Endothelial cell of umbilical vein (primary cell): ENCODE measurements around the gene DIAPH2. TPM values are rescaled to one million over a fixed set of nuclear protein-coding genes. Genes with fewer than 3 reads are reported as not detected.
A peak's percentile ranks its signal among the peaks of the same experiment; 100 is the strongest.

Experiments
- BruUV-seq: library from RNA; stranded (reverse); fragments of 400-500 nt; replicated peaks from 2 replicates; lab custom pipeline; 2021; lab: Mats Ljungman, UMichigan
- CTCF ChIA-PET: fragments of 300-600, 350-600 bp; sonication (Branson Sonifier 250); formaldehyde crosslinking; loops from one replicate; lab custom pipeline; 2021; ENCODE audit warnings: antibody characterized with exemption, inconsistent platforms; lab: Charles Lee
- POLR2A ChIA-PET: fragments of 300-600, 350-600 bp; sonication (Branson Sonifier 250); formaldehyde crosslinking; loops from one replicate; lab custom pipeline; 2021; ENCODE audit warnings: antibody characterized with exemption, inconsistent platforms; lab: Charles Lee
- DNase-seq: peaks from one replicate; pipeline ENCODE4 v3.0.0-alpha.2; 2011; ENCODE audit warnings: low read depth, low spot score
- FAIRE-seq: peaks from 2 replicates; lab custom pipeline; 2011; peaks lifted over from hg19 to GRCh38; lab: Jason Lieb, UNC
- H2AFZ ChIP-seq: 2 replicates; pipeline ENCODE4 v1.6.0; 2012; ENCODE audit warnings: low read depth, low read length, control low read depth, inconsistent platforms
- H3K27ac ChIP-seq: 2 replicates; pipeline ENCODE4 v1.5.1; 2011; ENCODE audit warnings: low read depth, mild to moderate bottlenecking, control low read depth, low read length, moderate library complexity; ENCODE audit not compliant: insufficient read depth
- H3K27me3 ChIP-seq, 2 experiments: 2 replicates each; pipeline versions ENCODE4 v1.6.0 to v1.6.1; 2011; ENCODE audit warnings: low read length in 2 of 2, mixed read lengths in 1 of 2; ENCODE audit not compliant: control insufficient read depth in 2 of 2, insufficient read depth in 2 of 2
- H3K36me3 ChIP-seq, 2 experiments: 2 replicates in 1 of 2; 3 replicates in 1 of 2; pipeline ENCODE4 v1.5.1; 2011; ENCODE audit warnings: low read length in 2 of 2, mild to moderate bottlenecking in 1 of 2, moderate library complexity in 1 of 2; ENCODE audit not compliant: control insufficient read depth in 2 of 2, insufficient read depth in 2 of 2; ENCODE audit errors: extremely low read depth in 1 of 2
- H3K4me1 ChIP-seq: 3 replicates; pipeline ENCODE4 v1.5.1; 2011; ENCODE audit warnings: mild to moderate bottlenecking, low read length; ENCODE audit not compliant: control insufficient read depth, insufficient read depth; ENCODE audit errors: extremely low read depth
- H3K4me2 ChIP-seq: 2 replicates; pipeline ENCODE4 v1.6.1; 2011; ENCODE audit warnings: low read length, control low read depth, mixed read lengths; ENCODE audit not compliant: insufficient read depth
- H3K4me3 ChIP-seq, 3 experiments: fragments of 200-600 bp in 1 of 3; sonication (generic), shearing (Covaris generic) in 1 of 3; replicated peaks in 1 of 3; 2 replicates each; pipeline ENCODE4 v1.5.1; 2011 to 2016; ENCODE audit warnings: control low read depth in 3 of 3, low read length in 3 of 3, mild to moderate bottlenecking in 2 of 3, inconsistent platforms in 1 of 3, low read depth in 1 of 3, moderate library complexity in 1 of 3; ENCODE audit not compliant: insufficient read depth in 1 of 3
- H3K79me2 ChIP-seq: 2 replicates; pipeline ENCODE4 v1.6.0; 2012; ENCODE audit warnings: low read length, inconsistent platforms; ENCODE audit not compliant: control insufficient read depth, insufficient read depth
- H3K9ac ChIP-seq: replicated peaks from 2 replicates; pipeline ENCODE3; 2011; ENCODE audit warnings: low read length, control low read depth; ENCODE audit not compliant: insufficient read depth; ENCODE audit errors: extremely low read depth
- H3K9me1 ChIP-seq: replicated peaks from 3 replicates; pipeline ENCODE4 v1.6.0; 2011; ENCODE audit warnings: mild to moderate bottlenecking, low read length; ENCODE audit not compliant: control insufficient read depth, insufficient read depth; ENCODE audit errors: extremely low read depth
- H3K9me3 ChIP-seq: replicated peaks from 2 replicates; pipeline ENCODE4 v1.5.1; 2012; ENCODE audit warnings: low read length, inconsistent platforms; ENCODE audit not compliant: control insufficient read depth, insufficient read depth
- H4K20me1 ChIP-seq: replicated peaks from 2 replicates; pipeline ENCODE3; 2011; ENCODE audit warnings: mild to moderate bottlenecking, low read length; ENCODE audit not compliant: control insufficient read depth, insufficient read depth; ENCODE audit errors: extremely low read depth
- EZH2 ChIP-seq: IDR thresholded peaks from 2 replicates; pipeline ENCODE4 v1.6.1; 2012; ENCODE audit warnings: borderline replicate concordance, low read depth, mild to moderate bottlenecking, moderate library complexity, low read length, inconsistent platforms; ENCODE audit not compliant: severe bottlenecking
- FOS ChIP-seq: IDR thresholded peaks from 2 replicates; pipeline ENCODE4 v1.6.1; 2011; ENCODE audit warnings: mild to moderate bottlenecking, low read length, moderate library complexity, borderline replicate concordance; ENCODE audit not compliant: insufficient read depth
- GATA2 ChIP-seq: IDR thresholded peaks from 2 replicates; pipeline ENCODE4 v1.7.0; 2011; ENCODE audit warnings: low read depth, mild to moderate bottlenecking, moderate library complexity, mixed read lengths, low read length; ENCODE audit not compliant: insufficient read length, insufficient read depth
- JUN ChIP-seq: IDR thresholded peaks from 2 replicates; pipeline ENCODE4 v1.6.1; 2011; ENCODE audit warnings: borderline replicate concordance, low read depth; ENCODE audit not compliant: insufficient read length, insufficient read depth
- MYC ChIP-seq: IDR thresholded peaks from one replicate; pipeline ENCODE4 v1.6.1; 2011; ENCODE audit warnings: mild to moderate bottlenecking, low read depth, low read length
- POLR2A ChIP-seq: IDR thresholded peaks from 2 replicates; pipeline ENCODE4 v1.6.1; 2012; ENCODE audit warnings: low read depth, mild to moderate bottlenecking, control low read depth, low read length
- POLR2AphosphoS5 ChIP-seq: IDR thresholded peaks from 2 replicates; pipeline ENCODE4 v1.6.1; 2012; ENCODE audit warnings: low read depth, mild to moderate bottlenecking, control low read depth, low read length, moderate library complexity; ENCODE audit not compliant: insufficient read depth
- dilution Hi-C: fragments of 300-500 bp; cut with MboI; formaldehyde crosslinking; loops from one replicate; pipeline ENCODE4 v1.15.0; 2019; ENCODE audit warnings: low sequenced_read_pairs; ENCODE audit not compliant: extremely low pct_ligation_motif_present
- intact Hi-C: fragments of 100-400 bp; cut with micrococcal nuclease; formaldehyde crosslinking; loops from one replicate; pipeline ENCODE4 v1.10.0; 2022
- polyA plus RNA-seq, 4 experiments: library from polyadenylated mRNA; depleted of rRNA in 3 of 4; stranded (reverse) in 3 of 4; unstranded in 1 of 4; fragments of >200 nt; gene quantifications; 2 replicates each; pipeline versions ENCODE4 v1.2.1 to v1.2.3, GENCODE V29; 2011 to 2012; ENCODE audit warnings: missing spikeins in 1 of 4
- total RNA-seq: library from RNA; stranded (reverse); gene quantifications from 2 replicates; pipeline ENCODE4 v1.2.3, GENCODE V29; 2021
- TF ChIP-seq, protein P1 (sequence below), 2 donors: IDR thresholded peaks; 1 replicate in 1 of 2; 2 replicates in 1 of 2; pipeline ENCODE4 v1.5.1; 2011; ENCODE audit warnings: low read length in 2 of 2, mild to moderate bottlenecking in 2 of 2, moderate library complexity in 2 of 2, control low read depth in 1 of 2, inconsistent platforms in 1 of 2, low read depth in 1 of 2; ENCODE audit not compliant: insufficient read depth in 1 of 2; ENCODE audit errors: extremely low read depth in 1 of 2
- TF ChIP-seq, protein P2 (sequence below): IDR thresholded peaks from 2 replicates; pipeline ENCODE4 v1.6.1; 2011; ENCODE audit not compliant: insufficient read depth, insufficient read length

The DIAPH2 gene
- total and polyA plus RNA-seq, 2 donors (not counting 3 experiments of a cell fraction or from before 2014, with no cell fraction given): 3.0 to 30.0 TPM

DNA sequence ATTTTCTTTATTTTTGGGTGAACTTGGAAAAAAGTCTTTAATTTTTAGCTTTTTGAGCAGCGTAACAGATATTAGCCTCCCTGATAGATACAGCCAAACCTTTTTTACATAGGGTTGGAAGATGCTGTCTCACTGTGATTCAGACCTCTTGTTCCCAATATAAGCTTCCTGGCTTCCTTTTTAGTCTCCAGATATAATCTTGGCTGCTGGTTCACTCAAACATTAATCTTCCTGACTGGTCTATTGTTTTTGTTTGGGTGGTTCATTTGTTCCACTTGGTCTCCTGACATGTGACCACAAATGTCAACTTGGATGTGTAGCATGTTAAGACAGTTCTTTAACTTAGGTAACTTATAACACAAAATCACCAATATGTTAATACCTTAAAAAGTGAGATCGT is 222.1 kb downstream of the DIAPH2 start:
- ChIA-PET CTCF (interaction anchor here (0.7 to 1.2 kb wide), 3 partner anchors 9 to 534 kb away, joined by 3 to 4 read pairs (median 3); no protein-coding TSS in a partner anchor), POLR2A (no interaction called here)
- H3K4me2 ChIP-seq: peak overlapping the region; percentile 76

DNA sequence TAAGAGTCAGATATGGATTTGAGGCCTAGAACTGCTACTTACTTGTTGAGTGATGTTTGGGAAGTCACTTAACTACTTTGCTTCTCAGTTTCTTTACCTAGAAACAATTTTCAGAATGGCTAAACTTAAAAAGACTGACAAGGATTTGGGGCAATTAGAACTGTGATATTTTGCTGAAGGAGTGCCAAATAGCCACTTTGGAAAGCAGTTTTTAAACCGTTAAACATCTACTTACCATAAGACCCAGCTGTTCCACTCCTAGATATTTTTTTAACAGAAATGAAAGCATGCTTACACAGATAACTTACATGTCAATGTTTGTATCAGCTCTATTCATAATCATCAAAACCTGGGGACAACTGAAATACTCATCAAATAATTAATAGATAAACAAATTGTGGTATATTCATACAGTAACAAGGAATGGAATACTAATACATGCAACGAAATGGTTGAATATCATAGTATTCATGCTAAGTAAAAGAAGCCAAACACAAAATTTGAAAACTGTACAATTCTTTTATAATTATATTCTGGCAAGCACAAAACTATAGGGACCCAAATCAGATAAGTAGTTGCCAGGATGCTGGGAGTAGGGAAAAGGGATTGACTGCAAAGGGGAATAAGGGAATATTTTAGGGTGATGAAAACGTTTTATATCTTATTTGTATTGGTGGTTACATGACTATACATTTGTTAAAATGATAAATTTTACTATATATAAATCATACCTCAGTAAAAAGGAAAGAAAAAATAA is 223.1 kb downstream of the DIAPH2 start:
- no peak overlapping the region for H3K4me3 ChIP-seq
- no peaks in the 10 kb centered on the region for H3K36me3 ChIP-seq
- DNase-seq (peak; percentile 21), FAIRE-seq (no peak)
- dilution Hi-C loops: no loop called here
- CTCF ChIA-PET: no interaction called here
- no peaks in the 10 kb centered on the region for H3K27me3 ChIP-seq
- no peak overlapping the region for H3K4me2 ChIP-seq
- peaks cover 2% of the 10 kb centered on the region for H3K79me2 ChIP-seq
- intact Hi-C loops: loop anchor here (2.0 to 5.0 kb wide), 3 partner anchors 17 to 620 kb away; no protein-coding TSS in a partner anchor
- no peak overlapping the region for H2AFZ ChIP-seq
- H3K9ac ChIP-seq: peak overlapping the region; percentile 63
- H3K27ac ChIP-seq: peak overlapping the region; percentile 86
- no peaks in the 10 kb centered on the region for H3K9me1 ChIP-seq
- no TSS peak for BruUV-seq
- H3K9me3 ChIP-seq: no peaks in the 10 kb centered on the region
- H4K20me1 ChIP-seq: no peaks in the 10 kb centered on the region
- POLR2A ChIA-PET: no interaction called here
- TF ChIP-seq FOS (no peak), GATA2 (no peak), EZH2 (no peak), POLR2AphosphoS5 (no peak), MYC (no peak), JUN (no peak), POLR2A (no peak)
- TF ChIP-seq, protein P1, sequence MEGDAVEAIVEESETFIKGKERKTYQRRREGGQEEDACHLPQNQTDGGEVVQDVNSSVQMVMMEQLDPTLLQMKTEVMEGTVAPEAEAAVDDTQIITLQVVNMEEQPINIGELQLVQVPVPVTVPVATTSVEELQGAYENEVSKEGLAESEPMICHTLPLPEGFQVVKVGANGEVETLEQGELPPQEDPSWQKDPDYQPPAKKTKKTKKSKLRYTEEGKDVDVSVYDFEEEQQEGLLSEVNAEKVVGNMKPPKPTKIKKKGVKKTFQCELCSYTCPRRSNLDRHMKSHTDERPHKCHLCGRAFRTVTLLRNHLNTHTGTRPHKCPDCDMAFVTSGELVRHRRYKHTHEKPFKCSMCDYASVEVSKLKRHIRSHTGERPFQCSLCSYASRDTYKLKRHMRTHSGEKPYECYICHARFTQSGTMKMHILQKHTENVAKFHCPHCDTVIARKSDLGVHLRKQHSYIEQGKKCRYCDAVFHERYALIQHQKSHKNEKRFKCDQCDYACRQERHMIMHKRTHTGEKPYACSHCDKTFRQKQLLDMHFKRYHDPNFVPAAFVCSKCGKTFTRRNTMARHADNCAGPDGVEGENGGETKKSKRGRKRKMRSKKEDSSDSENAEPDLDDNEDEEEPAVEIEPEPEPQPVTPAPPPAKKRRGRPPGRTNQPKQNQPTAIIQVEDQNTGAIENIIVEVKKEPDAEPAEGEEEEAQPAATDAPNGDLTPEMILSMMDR (IDR thresholded peaks at IDR 0.05; ENCODE audit: extremely low read depth in 1 of 2, insufficient read depth in 1 of 2, low read depth in 1 of 2, low read length in 2 of 2): no peak
- TF ChIP-seq, protein P2, sequence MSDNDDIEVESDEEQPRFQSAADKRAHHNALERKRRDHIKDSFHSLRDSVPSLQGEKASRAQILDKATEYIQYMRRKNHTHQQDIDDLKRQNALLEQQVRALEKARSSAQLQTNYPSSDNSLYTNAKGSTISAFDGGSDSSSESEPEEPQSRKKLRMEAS: no peak
- peaks cover 31% of the 10 kb centered on the region for H3K4me1 ChIP-seq

More for the DNA sequence above, 222.1 kb downstream of the DIAPH2 start:
- Histone ChIP-seq H2AFZ (no peak overlapping the region), H4K20me1 (no peaks in the 10 kb centered on the region), H3K36me3 (no peaks in the 10 kb centered on the region), H3K9me1 (no peaks in the 10 kb centered on the region), H3K4me1 (peaks cover 31% of the 10 kb centered on the region), H3K4me3 (no peak overlapping the region), H3K9ac (peak overlapping the region; percentile 63), H3K27ac (peak overlapping the region; percentile 86), H3K79me2 (peaks cover 2% of the 10 kb centered on the region), H3K9me3 (no peaks in the 10 kb centered on the region), H3K27me3 (no peaks in the 10 kb centered on the region)
- peak; percentile 78 for FAIRE-seq
- dilution Hi-C loops: no loop called here
- no TSS peak for BruUV-seq
- peak; percentile 66 for TF ChIP-seq JUN
- no peak for TF ChIP-seq EZH2
- peak; percentile 32 for TF ChIP-seq FOS
- TF ChIP-seq POLR2AphosphoS5: peak; percentile 25
- no peak for TF ChIP-seq MYC
- TF ChIP-seq GATA2: peak; percentile 89
- TF ChIP-seq, protein P2: peak; percentile 6
- intact Hi-C loops: loop anchor here (5.0 kb wide), 2 partner anchors 469 to 621 kb away; no protein-coding TSS in a partner anchor
- DNase-seq: peak; percentile 90
